ENCODE data around the gene RTN1.

The RTN1 gene

GRCh38 chr14:59782760-59783159 is 87.8 kb downstream of the RTN1 start:
- H3K4me3 ChIP-seq (ENCODE audit: low read depth, low read length): no peak overlapping the region
- DNase-seq (ENCODE audit: low read depth): no peak
- no peak for TF ChIP-seq CTCF (conservative IDR thresholded peaks at IDR 0.05; ENCODE audit: low read depth, low read length)

- DNase-seq (ENCODE audit: low read depth): no peak
- no peak for TF ChIP-seq CTCF (conservative IDR thresholded peaks at IDR 0.05; ENCODE audit: low read depth, low read length)
- no peak overlapping the region for H3K4me3 ChIP-seq (ENCODE audit: low read depth, low read length)
Measured at GRCh38 chr14:59777006-59777579, 93.5 kb downstream of the RTN1 start.

GRCh38 chr14:59776468-59776867 is 94.1 kb downstream of the RTN1 start:
- H3K4me3 ChIP-seq (ENCODE audit: low read depth, low read length): no peak overlapping the region
- TF ChIP-seq CTCF (conservative IDR thresholded peaks at IDR 0.05; ENCODE audit: low read depth, low read length): no peak

GRCh38 chr14:59772233-59772632 is 98.3 kb downstream of the RTN1 start:
- H3K4me3 ChIP-seq (ENCODE audit: low read depth, low read length): no peak overlapping the region
- TF ChIP-seq CTCF (conservative IDR thresholded peaks at IDR 0.05; ENCODE audit: low read depth, low read length): no peak
- DNase-seq (ENCODE audit: low read depth): peak; percentile 43

More at GRCh38 chr14:59776468-59776867, 94.1 kb downstream of the RTN1 start:
- no peak for DNase-seq (ENCODE audit: low read depth)

- H3K4me3 ChIP-seq (ENCODE audit: low read depth, low read length): no peak overlapping the region
- no peak for TF ChIP-seq CTCF (conservative IDR thresholded peaks at IDR 0.05; ENCODE audit: low read depth, low read length)
- DNase-seq (ENCODE audit: low read depth): peak; percentile 60
Measured at GRCh38 chr14:59771577-59771976, 99.0 kb downstream of the RTN1 start.

GRCh38 chr14:59769586-59769985 is 101.0 kb downstream of the RTN1 start:
- no peak for TF ChIP-seq CTCF (conservative IDR thresholded peaks at IDR 0.05; ENCODE audit: low read depth, low read length)
- no peak overlapping the region for H3K4me3 ChIP-seq (ENCODE audit: low read depth, low read length)
- no peak for DNase-seq (ENCODE audit: low read depth)

GRCh38 chr14:59768855-59769375 is 101.7 kb downstream of the RTN1 start:
- no peak for TF ChIP-seq CTCF (conservative IDR thresholded peaks at IDR 0.05; ENCODE audit: low read depth, low read length)
- H3K4me3 ChIP-seq (ENCODE audit: low read depth, low read length): no peak overlapping the region
- peak; percentile 18 for DNase-seq (ENCODE audit: low read depth)

Data from choroid plexus epithelial cell (primary cell).